H9 (cell line): ENCODE results near the gene MSH6. TPM values are rescaled to one million over a fixed set of nuclear protein-coding genes. Genes with fewer than 3 reads are reported as not detected.

Experiments
- DNase-seq: peaks from one replicate; pipeline ENCODE4 v3.0.0-alpha.2; 2017
- H2AFZ ChIP-seq: one replicate; pipeline ENCODE4 v1.6.1; 2013; ENCODE audit warnings: mild to moderate bottlenecking, low read length, control low read depth, moderate library complexity
- H2AK5ac ChIP-seq: 2 replicates; pipeline ENCODE4 v1.6.1; 2013; ENCODE audit warnings: low read length, control low read depth, mixed read lengths; ENCODE audit not compliant: insufficient read length
- H2BK120ac ChIP-seq: one replicate; pipeline ENCODE4 v1.6.1; 2013; ENCODE audit warnings: low read depth, mild to moderate bottlenecking, low read length, control low read depth, inconsistent platforms; ENCODE audit not compliant: poor library complexity, severe bottlenecking
- H2BK12ac ChIP-seq: 2 replicates; pipeline ENCODE4 v1.6.1; 2013; ENCODE audit warnings: low read length, control low read depth, mixed read lengths, low read depth; ENCODE audit not compliant: insufficient read length
- H2BK15ac ChIP-seq: 2 replicates; pipeline ENCODE4 v1.6.1; 2013; ENCODE audit warnings: low read depth, low read length, control low read depth
- H2BK20ac ChIP-seq: one replicate; pipeline ENCODE4 v1.6.1; 2013; ENCODE audit warnings: low read depth, mild to moderate bottlenecking, low read length, control low read depth, inconsistent platforms; ENCODE audit not compliant: poor library complexity, severe bottlenecking
- H2BK5ac ChIP-seq: 2 replicates; pipeline ENCODE4 v1.6.1; 2013; ENCODE audit warnings: low read length, control low read depth, mixed read lengths; ENCODE audit not compliant: insufficient read length
- H3K14ac ChIP-seq: 2 replicates; pipeline ENCODE4 v1.6.1; 2013; ENCODE audit warnings: low read length, control low read depth; ENCODE audit not compliant: insufficient read depth
- H3K18ac ChIP-seq: 2 replicates; pipeline ENCODE4 v1.6.1; 2013; ENCODE audit warnings: low read depth, mild to moderate bottlenecking, mixed read lengths, low read length, control low read depth; ENCODE audit not compliant: insufficient read length
- H3K23ac ChIP-seq: 2 replicates; pipeline ENCODE4 v1.6.1; 2013; ENCODE audit warnings: low read length, control low read depth, mixed read lengths, low read depth; ENCODE audit not compliant: insufficient read length
- H3K23me2 ChIP-seq: 2 replicates; pipeline ENCODE4 v1.6.1; 2013; ENCODE audit warnings: low read depth, mild to moderate bottlenecking, mixed read lengths, low read length, control low read depth; ENCODE audit not compliant: insufficient read length, poor library complexity, severe bottlenecking
- H3K27ac ChIP-seq: 2 replicates; pipeline ENCODE4 v1.5.1; 2013; ENCODE audit warnings: low read length, control low read depth, mixed read lengths, low read depth; ENCODE audit not compliant: insufficient read length
- H3K27me3 ChIP-seq: 2 replicates; pipeline ENCODE4 v1.6.1; 2013; ENCODE audit warnings: low read length, control low read depth, inconsistent platforms; ENCODE audit not compliant: insufficient read depth
- H3K4ac ChIP-seq: 2 replicates; pipeline ENCODE4 v1.6.1; 2013; ENCODE audit warnings: low read depth, mild to moderate bottlenecking, control low read depth, inconsistent platforms, low read length, moderate library complexity
- H3K4me1 ChIP-seq: 2 replicates; pipeline ENCODE4 v1.6.1; 2013; ENCODE audit warnings: low read length, control low read depth, inconsistent platforms; ENCODE audit not compliant: insufficient read depth
- H3K4me2 ChIP-seq: 2 replicates; pipeline ENCODE4 v1.6.1; 2013; ENCODE audit warnings: low read length, control low read depth, mixed read lengths; ENCODE audit not compliant: insufficient read length, insufficient read depth
- H3K56ac ChIP-seq: 2 replicates; pipeline ENCODE4 v1.6.1; 2013; ENCODE audit warnings: low read depth, mild to moderate bottlenecking, mixed read lengths, low read length, control low read depth; ENCODE audit not compliant: insufficient read length
- H3K79me1 ChIP-seq: 2 replicates; pipeline ENCODE4 v1.6.1; 2013; ENCODE audit warnings: low read depth, mild to moderate bottlenecking, moderate library complexity, low read length, control low read depth, inconsistent platforms; ENCODE audit not compliant: insufficient read depth, poor library complexity, severe bottlenecking
- H3K79me2 ChIP-seq: 2 replicates; pipeline ENCODE4 v1.6.1; 2013; ENCODE audit warnings: low read length, control low read depth, inconsistent platforms; ENCODE audit not compliant: insufficient read depth
- H3K9ac ChIP-seq: 2 replicates; pipeline ENCODE4 v1.6.1; 2013; ENCODE audit warnings: low read length, control low read depth, mixed read lengths; ENCODE audit not compliant: insufficient read length; ENCODE audit errors: extremely low read depth
- H3K9me3 ChIP-seq: one replicate; pipeline ENCODE4 v1.6.1; 2013; ENCODE audit warnings: low read depth, low read length, inconsistent platforms; ENCODE audit not compliant: control insufficient read depth
- H3T11ph ChIP-seq: one replicate; pipeline ENCODE4 v1.6.1; 2013; ENCODE audit warnings: mild to moderate bottlenecking, low read length, control low read depth, inconsistent platforms
- H4K20me1 ChIP-seq: one replicate; pipeline ENCODE4 v1.6.1; 2013; ENCODE audit not compliant: control insufficient read depth, insufficient read length, insufficient read depth
- H4K5ac ChIP-seq: 2 replicates; pipeline ENCODE4 v1.6.1; 2013; ENCODE audit warnings: low read depth, mild to moderate bottlenecking, mixed read lengths, low read length, control low read depth; ENCODE audit not compliant: insufficient read length
- H4K8ac ChIP-seq: replicated peaks from 2 replicates; pipeline ENCODE4 v1.6.1; 2013; ENCODE audit warnings: low read length, control low read depth, mixed read lengths, low read depth; ENCODE audit not compliant: insufficient read length
- H4K91ac ChIP-seq: 2 replicates; pipeline ENCODE4 v1.6.1; 2013; ENCODE audit warnings: low read depth, mild to moderate bottlenecking, moderate library complexity, mixed read lengths, low read length, control low read depth; ENCODE audit not compliant: insufficient read length
- H3K27ac Mint-ChIP-seq, 3 experiments: 2 replicates in 2 of 3; 3 replicates in 1 of 3; pipeline ENCODE4 v1.8.0; 2020 to 2021; ENCODE audit warnings: mixed read lengths in 3 of 3, mild to moderate bottlenecking in 1 of 3, moderate library complexity in 1 of 3
- H3K27me3 Mint-ChIP-seq: 2 replicates; pipeline ENCODE4 v1.8.0; 2021; ENCODE audit warnings: low read depth, mild to moderate bottlenecking, moderate library complexity, mixed read lengths
- H3K36me3 Mint-ChIP-seq, 3 experiments: 2 replicates in 2 of 3; 3 replicates in 1 of 3; pipeline ENCODE4 v1.8.0; 2020 to 2021; ENCODE audit warnings: low read depth in 3 of 3, mixed read lengths in 3 of 3; ENCODE audit not compliant: insufficient read depth in 1 of 3
- H3K4me1 Mint-ChIP-seq, 2 experiments: 2 replicates each; pipeline ENCODE4 v1.8.0; 2020; ENCODE audit warnings: mixed read lengths in 2 of 2
- H3K4me3 Mint-ChIP-seq, 2 experiments: 2 replicates in 1 of 2; 3 replicates in 1 of 2; pipeline ENCODE4 v1.8.0; 2020 to 2021; ENCODE audit warnings: mild to moderate bottlenecking in 2 of 2, mixed read lengths in 2 of 2, moderate library complexity in 1 of 2
- H3K9me3 Mint-ChIP-seq, 2 experiments: 2 replicates in 1 of 2; 3 replicates in 1 of 2; pipeline ENCODE4 v1.8.0; 2020; ENCODE audit warnings: mild to moderate bottlenecking in 2 of 2, mixed read lengths in 2 of 2, moderate library complexity in 1 of 2
- CTCF ChIP-seq: fragments of 200-600 bp; sonication (generic); conservative IDR thresholded peaks from 3 replicates; pipeline ENCODE4 v1.8.0; 2021; ENCODE audit warnings: antibody characterized with exemption, mild to moderate bottlenecking
- WGBS: extraction: QIAGEN DNeasy Blood & Tissue Kit; methylation state at CpG from one replicate; pipeline ENCODE4 v1.1.7; 2013; ENCODE audit warnings: missing lambda C conversion rate, low lambda C conversion rate, mixed read lengths; ENCODE audit not compliant: insufficient read length; ENCODE audit errors: extremely low coverage; 5-methylcytosine and 5-hydroxymethylcytosine counted together
- total RNA-seq: library from RNA; stranded (reverse); gene quantifications from 2 replicates; pipeline ENCODE4 v1.2.1, GENCODE V29; 2021

Gene MSH6
- total RNA-seq, 1 experiment from 2014 or later: 303 TPM

GRCh38 chr2:47838249-47838648 is 55.3 kb downstream of the MSH6 start:
- no peak overlapping the region for H2BK5ac ChIP-seq
- no peak overlapping the region for H3K56ac ChIP-seq
- no peak overlapping the region for H3K9ac ChIP-seq
- H2BK120ac ChIP-seq: no peak overlapping the region
- no peaks in the 10 kb centered on the region for H3K27me3 ChIP-seq
- no peaks in the 10 kb centered on the region for H4K20me1 ChIP-seq
- H3K27ac Mint-ChIP-seq: no peak overlapping the region
- H3K4me2 ChIP-seq: no peak overlapping the region
- H3K4me1 Mint-ChIP-seq: no peaks in the 10 kb centered on the region
- no CpG with 5 or more reads among the region's 1 CpG for WGBS
- H3K14ac ChIP-seq: no peak overlapping the region
- H3K23me2 ChIP-seq: no peaks in the 10 kb centered on the region
- no peak overlapping the region for H2AFZ ChIP-seq
- H3T11ph ChIP-seq: no peak overlapping the region
- no peaks in the 10 kb centered on the region; a peak in 1 of 5 replicates for H3K9me3 Mint-ChIP-seq
- H3K23ac ChIP-seq: no peak overlapping the region
- H2BK12ac ChIP-seq: no peak overlapping the region
- H2BK15ac ChIP-seq: no peak overlapping the region
- no peak overlapping the region for H3K4ac ChIP-seq
- no peak overlapping the region for H4K8ac ChIP-seq
- no peak overlapping the region for H2AK5ac ChIP-seq
- no peak overlapping the region for H2BK20ac ChIP-seq
- H3K27ac ChIP-seq: no peak overlapping the region
- H4K5ac ChIP-seq: no peak overlapping the region
- no peak overlapping the region for H4K91ac ChIP-seq
- DNase-seq: no peak
- TF ChIP-seq CTCF: no peak
- peaks cover 12 to 63% (median 53%) of the 10 kb centered on the region in 3 experiments; a peak in 6 of 7 replicates for H3K36me3 Mint-ChIP-seq
- no peak overlapping the region for H3K18ac ChIP-seq
- H3K9me3 ChIP-seq: no peaks in the 10 kb centered on the region
- H3K79me1 ChIP-seq: peaks cover 3% of the 10 kb centered on the region
- H3K27me3 Mint-ChIP-seq: no peaks in the 10 kb centered on the region
- no peak overlapping the region for H3K4me3 Mint-ChIP-seq
- no peaks in the 10 kb centered on the region; the same call in 1 of the 2 replicates for H3K4me1 ChIP-seq
- peaks cover 3% of the 10 kb centered on the region; the same call in 1 of the 2 replicates for H3K79me2 ChIP-seq
